ENCODE measurements around the gene ADCY10. TPM values are rescaled to one million over a fixed set of nuclear protein-coding genes. Genes with fewer than 3 reads are reported as not detected.
"Not testable (repeated sequence)": the region's sequence is repeated elsewhere in the genome, so short reads cannot be mapped to it uniquely, and the experiment has no call there.

ADCY10 gene
- total RNA-seq, 2 experiments from 2014 or later, result 0.15 TPM; not detected in 1

GRCh38 chr1:167869157-167870001 is 44.6 kb downstream of the ADCY10 start:
- POLR2A ChIA-PET; H3K4me1 Mint-ChIP-seq; H3K9me3 Mint-ChIP-seq; H3K4me3 Mint-ChIP-seq; CTCF ChIA-PET; H3K27me3 Mint-ChIP-seq; H3K36me3 Mint-ChIP-seq (ENCODE audit: low read depth); H3K27ac Mint-ChIP-seq; DNase-seq: not testable (repeated sequence)

GRCh38 chr1:167866739-167867414 is 47.1 kb downstream of the ADCY10 start:
- CTCF ChIA-PET, result interaction anchor here (1.3 kb wide), 1 partner anchor 99 kb away, joined by 3 read pairs; no protein-coding TSS in a partner anchor
- H3K9me3 Mint-ChIP-seq; POLR2A ChIA-PET; H3K27me3 Mint-ChIP-seq; H3K27ac Mint-ChIP-seq; H3K4me3 Mint-ChIP-seq; H3K4me1 Mint-ChIP-seq; H3K36me3 Mint-ChIP-seq (ENCODE audit: low read depth); DNase-seq: not testable (repeated sequence)

DNA sequence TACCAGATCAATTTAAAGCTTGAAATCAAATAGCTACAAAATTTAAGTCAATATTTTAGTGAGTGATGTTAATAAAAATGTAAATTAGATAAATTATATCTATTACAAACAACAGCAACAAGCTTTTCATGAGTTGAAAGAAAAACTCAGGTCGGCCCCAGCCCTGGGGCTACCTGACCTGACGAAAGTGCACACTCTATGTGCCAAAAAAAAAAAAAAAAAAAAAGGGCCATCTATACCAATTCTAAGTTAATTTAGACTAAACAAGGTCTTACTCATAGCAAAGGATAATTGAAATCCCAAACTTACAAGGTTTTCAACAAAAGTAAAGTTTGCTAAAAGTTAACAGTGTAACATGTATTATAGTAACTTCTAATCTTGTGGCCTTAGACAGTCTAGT is 47.6 kb downstream of the ADCY10 start:
- H3K27me3 Mint-ChIP-seq; H3K36me3 Mint-ChIP-seq (ENCODE audit: low read depth); H3K4me3 Mint-ChIP-seq; H3K9me3 Mint-ChIP-seq; H3K4me1 Mint-ChIP-seq; H3K27ac Mint-ChIP-seq; DNase-seq; POLR2A ChIA-PET: not testable (repeated sequence)
- CTCF ChIA-PET, result interaction anchor here (1.3 kb wide), 1 partner anchor 98 kb away, joined by 3 read pairs; no protein-coding TSS in a partner anchor

GRCh38 chr1:167865804-167866308 is 48.1 kb downstream of the ADCY10 start:
- H3K4me3 Mint-ChIP-seq; DNase-seq; POLR2A ChIA-PET; H3K9me3 Mint-ChIP-seq; H3K27ac Mint-ChIP-seq; H3K36me3 Mint-ChIP-seq (ENCODE audit: low read depth); H3K4me1 Mint-ChIP-seq; H3K27me3 Mint-ChIP-seq: not testable (repeated sequence)
- CTCF ChIA-PET, result interaction anchor here (1.3 kb wide), 1 partner anchor 98 kb away, joined by 3 read pairs; no protein-coding TSS in a partner anchor

DNA sequence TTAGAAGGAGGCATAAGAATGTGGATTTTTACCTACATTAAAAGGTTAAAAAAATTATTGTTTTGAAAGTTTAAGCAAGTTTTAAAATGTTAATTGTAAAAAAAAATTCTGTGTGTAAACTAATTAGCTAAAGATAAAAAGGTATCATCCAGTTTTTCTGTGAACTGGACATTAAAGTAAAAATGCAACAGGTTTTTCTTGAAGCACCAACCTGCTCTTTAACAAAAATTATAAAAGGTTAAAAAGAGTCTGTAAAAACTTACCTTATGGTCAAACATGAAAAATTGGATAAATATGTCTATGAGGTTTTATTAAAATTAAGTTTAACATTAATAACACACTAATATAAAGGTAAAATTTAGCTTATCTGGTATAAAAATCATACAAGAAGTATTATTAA is 48.7 kb downstream of the ADCY10 start:
- H3K9me3 Mint-ChIP-seq; CTCF ChIA-PET; POLR2A ChIA-PET; H3K36me3 Mint-ChIP-seq (ENCODE audit: low read depth); H3K4me1 Mint-ChIP-seq; H3K27ac Mint-ChIP-seq; H3K27me3 Mint-ChIP-seq; DNase-seq; H3K4me3 Mint-ChIP-seq: not testable (repeated sequence)

DNA sequence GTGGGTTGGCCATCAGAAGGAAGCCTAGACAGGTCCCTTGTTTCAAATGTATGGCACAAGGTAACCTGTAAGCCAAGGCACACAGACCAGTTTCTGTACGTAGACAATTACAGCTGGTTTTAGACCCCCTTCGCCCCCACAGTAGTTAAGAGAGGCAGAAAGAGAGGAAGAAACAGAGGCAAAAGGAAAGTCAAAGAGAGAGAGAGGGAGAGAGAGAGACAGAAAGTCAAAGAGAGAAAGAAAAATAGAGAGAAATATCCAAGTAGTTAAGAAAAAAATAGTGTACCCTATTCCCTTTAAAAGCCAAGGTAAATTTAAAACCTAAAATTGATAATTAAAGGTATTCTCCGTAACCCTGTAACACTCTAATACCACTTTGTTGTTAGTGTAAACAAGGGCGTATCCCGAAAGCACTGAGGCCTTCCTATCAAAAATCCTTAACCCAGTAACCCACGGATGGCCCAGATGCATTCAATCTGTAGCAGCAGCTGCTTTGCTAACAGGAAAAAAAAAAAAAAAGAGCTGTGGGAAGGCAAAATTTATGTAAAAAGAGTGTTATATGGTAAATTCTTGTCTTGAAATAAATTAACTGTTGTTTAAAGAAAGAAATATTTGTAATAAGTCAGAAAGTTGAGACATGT is 49.4 kb downstream of the ADCY10 start:
- no peak overlapping the region for H3K27ac Mint-ChIP-seq
- H3K4me1 Mint-ChIP-seq, result no peaks in the 10 kb centered on the region
- no peak overlapping the region for H3K4me3 Mint-ChIP-seq
- ChIA-PET POLR2A (no interaction called here), CTCF (no interaction called here)
- no peaks in the 10 kb centered on the region for H3K9me3 Mint-ChIP-seq
- no peaks in the 10 kb centered on the region for H3K27me3 Mint-ChIP-seq
- DNase-seq, result no peak
- no peaks in the 10 kb centered on the region for H3K36me3 Mint-ChIP-seq (ENCODE audit: low read depth)

DNA sequence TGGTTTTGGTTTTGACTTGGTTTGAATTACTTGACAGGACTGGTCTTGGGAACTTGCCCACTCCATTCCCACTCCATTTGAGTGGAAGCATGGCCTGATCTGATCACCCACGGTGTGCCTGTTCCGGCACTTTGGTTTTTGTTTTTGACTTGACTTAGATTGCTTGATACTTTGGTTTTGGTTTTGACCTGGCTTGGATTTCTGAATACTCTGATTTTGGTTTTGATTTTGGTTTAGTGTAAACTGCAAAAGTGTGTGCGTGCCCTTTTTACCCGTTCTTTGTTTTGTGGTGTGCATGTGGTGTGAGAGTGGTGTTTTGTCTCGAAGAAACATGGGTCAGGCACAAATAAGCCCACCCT is 50.0 kb downstream of the ADCY10 start:
- CTCF ChIA-PET, result no interaction called here
- no peak overlapping the region for H3K4me3 Mint-ChIP-seq
- no peaks in the 10 kb centered on the region for H3K27me3 Mint-ChIP-seq
- no peaks in the 10 kb centered on the region for H3K36me3 Mint-ChIP-seq (ENCODE audit: low read depth)
- POLR2A ChIA-PET, result no interaction called here
- H3K27ac Mint-ChIP-seq, result no peak overlapping the region
- H3K9me3 Mint-ChIP-seq, result no peaks in the 10 kb centered on the region
- no peak for DNase-seq
- no peaks in the 10 kb centered on the region for H3K4me1 Mint-ChIP-seq

GRCh38 chr1:167863191-167863920 is 50.6 kb downstream of the ADCY10 start:
- DNase-seq; POLR2A ChIA-PET; H3K27me3 Mint-ChIP-seq; H3K4me1 Mint-ChIP-seq; CTCF ChIA-PET; H3K27ac Mint-ChIP-seq; H3K9me3 Mint-ChIP-seq; H3K4me3 Mint-ChIP-seq; H3K36me3 Mint-ChIP-seq (ENCODE audit: low read depth): not testable (repeated sequence)

- CTCF ChIA-PET, result no interaction called here
- no peak overlapping the region for H3K27ac Mint-ChIP-seq
Observed at GRCh38 chr1:167862432-167863076, 51.4 kb downstream of the ADCY10 start.

DNA sequence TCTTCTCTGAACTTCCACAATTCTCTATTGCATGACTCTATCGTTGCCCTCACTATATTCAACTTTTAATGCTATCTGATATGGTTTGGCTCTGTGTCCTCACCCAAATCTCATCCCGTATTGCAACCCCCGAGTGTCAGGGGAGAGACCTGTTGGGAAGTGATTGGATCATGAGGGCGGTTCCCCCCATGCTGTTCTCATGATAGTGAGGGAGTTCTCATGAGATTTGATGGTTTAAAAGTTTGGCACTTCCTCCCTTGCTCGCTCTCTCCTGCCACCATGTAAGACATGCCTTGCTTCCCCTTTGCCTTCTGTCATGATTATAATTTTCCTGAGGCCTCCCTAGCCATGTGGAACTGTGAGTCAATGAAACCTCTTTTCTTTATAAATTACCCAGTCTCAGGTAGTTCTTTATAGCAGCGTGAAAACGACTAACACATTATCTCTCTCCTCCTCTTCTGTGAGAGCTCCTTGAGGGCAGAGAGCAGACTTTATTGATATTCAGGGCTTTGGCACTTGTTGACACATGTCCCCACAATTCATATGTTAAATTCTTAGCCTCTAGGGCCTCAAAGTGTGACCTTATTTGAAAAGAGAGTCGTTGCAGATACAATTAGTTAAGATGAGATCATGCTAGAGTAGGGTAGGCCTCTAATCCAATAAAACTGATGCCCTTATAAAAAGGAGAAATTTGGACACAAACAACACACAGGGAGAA is 52.1 kb downstream of the ADCY10 start:
- ChIA-PET POLR2A (no interaction called here), CTCF (interaction anchor here (1.4 kb wide), 2 partner anchors 10 to 11 kb away, joined by 3 to 4 read pairs; no protein-coding TSS in a partner anchor)
- Mint-ChIP-seq H3K4me1 (no peaks in the 10 kb centered on the region), H3K9me3 (no peaks in the 10 kb centered on the region), H3K27ac (no peak overlapping the region), H3K4me3 (no peak overlapping the region), H3K36me3 (ENCODE audit: low read depth) (no peaks in the 10 kb centered on the region), H3K27me3 (no peaks in the 10 kb centered on the region)
- DNase-seq, result no peak

More at GRCh38 chr1:167862432-167863076, 51.4 kb downstream of the ADCY10 start:
- Mint-ChIP-seq H3K27me3 (no peaks in the 10 kb centered on the region), H3K4me1 (no peaks in the 10 kb centered on the region), H3K4me3 (no peak overlapping the region), H3K36me3 (ENCODE audit: low read depth) (no peaks in the 10 kb centered on the region), H3K9me3 (no peaks in the 10 kb centered on the region)
- DNase-seq, result no peak
- POLR2A ChIA-PET, result no interaction called here

DNA sequence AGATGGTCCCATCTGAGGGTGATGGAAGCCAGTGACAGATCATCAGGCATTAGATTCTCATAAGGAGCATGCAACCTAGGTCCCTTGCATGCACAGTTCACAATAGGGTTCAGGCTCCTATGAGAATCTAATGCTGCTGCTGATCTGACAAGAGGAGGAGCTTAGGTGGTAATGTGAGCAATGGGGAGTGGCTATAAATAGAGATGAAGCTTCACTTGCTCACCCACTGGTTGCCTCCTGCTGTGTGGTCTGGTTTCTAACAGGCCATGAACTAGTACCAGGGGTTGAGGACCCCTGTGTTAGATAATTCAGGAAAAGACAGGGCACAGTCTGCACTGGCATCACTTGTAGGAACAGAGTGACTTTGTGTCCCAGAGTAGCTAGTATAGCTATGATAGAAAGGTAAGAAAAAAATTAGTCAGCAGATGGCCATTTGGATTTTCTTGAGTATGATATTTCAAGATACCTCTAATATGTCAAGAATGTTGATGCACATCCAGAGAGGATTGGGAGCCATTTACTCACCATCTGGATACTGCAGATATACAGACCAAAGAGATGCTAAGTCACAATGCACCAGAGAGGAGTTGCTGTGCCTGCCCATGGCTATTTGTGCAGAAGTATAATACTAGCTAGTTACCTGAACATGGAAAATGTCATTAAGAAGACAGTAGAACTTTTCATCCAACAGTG is 53.6 kb downstream of the ADCY10 start:
- Mint-ChIP-seq H3K4me3 (no peak overlapping the region), H3K27me3 (no peaks in the 10 kb centered on the region), H3K4me1 (no peaks in the 10 kb centered on the region), H3K9me3 (no peaks in the 10 kb centered on the region), H3K27ac (no peak overlapping the region), H3K36me3 (ENCODE audit: low read depth) (no peaks in the 10 kb centered on the region)
- DNase-seq, result no peak
- ChIA-PET POLR2A (no interaction called here), CTCF (interaction anchor here (1.4 to 1.6 kb wide), 4 partner anchors 10 to 30 kb away, joined by 3 to 4 read pairs (median 4); no protein-coding TSS in a partner anchor)
